ENCODE data around the gene INTS3. TPM values are rescaled to one million over a fixed set of nuclear protein-coding genes. Genes with fewer than 3 reads are reported as not detected.
"Not testable (repeated sequence)": the region's sequence is repeated elsewhere in the genome, so short reads cannot be mapped to it uniquely, and the experiment has no call there.

INTS3 gene
- total RNA-seq, 8 experiments from 2014 or later: 33.0 to 70.4 (median 44.9) TPM

DNA sequence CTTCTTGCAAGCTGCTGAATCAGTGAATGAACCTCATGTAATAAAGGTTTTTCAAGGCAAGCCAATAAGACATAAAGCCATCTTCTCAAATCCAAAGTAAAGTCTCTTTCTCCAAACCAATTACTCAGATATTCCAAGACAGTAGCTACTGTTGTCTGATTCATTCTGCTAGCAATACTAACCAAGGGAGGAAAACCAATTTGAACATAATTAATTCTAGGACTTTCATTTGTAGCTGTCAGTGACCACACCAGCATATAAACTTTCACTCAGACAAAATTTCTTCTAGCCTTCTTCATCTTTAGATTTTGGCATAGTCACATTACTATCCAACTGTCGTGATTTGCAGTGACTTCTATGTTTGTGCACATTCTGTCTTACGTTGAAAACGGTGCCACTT is 10.5 kb upstream of the INTS3 start:
- in situ Hi-C loops (cut with MboI; ENCODE audit: low pct_unique_long_range_greater_than_20kb in 2 of 9, low sequenced_read_pairs in 9 of 9, unreplicated experiment in 9 of 9): no loop called here
- H3K4me1 ChIP-seq (replicated peaks in 1 of 2): no peaks in the 10 kb centered on the region
- WGBS, 10 experiments: 70 to 100% (median 88%) methylated on average over 1 to 3 of the region's 3 CpGs; no CpG with 5 or more reads in 3 of the 10 experiments
- ATAC-seq (replicated peaks in 6 of 8): no peak
- no peak overlapping the region for H3K27ac ChIP-seq
- H3K4me3 ChIP-seq: no peak overlapping the region

DNA sequence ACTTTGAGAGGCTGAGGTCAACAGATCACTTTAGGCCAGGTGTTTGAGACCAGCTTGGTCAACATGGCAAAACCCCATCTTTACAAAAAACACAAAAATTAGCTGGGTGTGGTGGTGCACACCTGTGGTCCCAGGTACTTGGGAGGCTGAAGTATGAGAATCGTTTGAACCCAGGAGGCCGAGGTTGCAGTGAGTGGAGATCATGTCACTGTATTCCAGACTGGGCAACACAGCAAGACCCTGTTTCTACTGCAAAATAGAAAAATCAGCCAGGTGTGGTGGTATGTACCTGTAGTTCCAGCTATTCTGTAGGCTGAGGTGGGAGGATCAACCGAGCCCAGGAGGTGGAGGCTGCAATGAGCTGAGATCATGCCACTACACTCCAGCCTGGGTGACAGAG is 4.2 kb upstream of the INTS3 start:
- no peak for ATAC-seq (replicated peaks in 6 of 8)
- WGBS, 10 experiments: 20 to 100% (median 88%) methylated on average over 1 to 3 of the region's 3 CpGs; no CpG with 5 or more reads in 4 of the 10 experiments
- Histone ChIP-seq H3K27ac (no peak overlapping the region), H3K4me3 (no peak overlapping the region), H3K4me1 (replicated peaks in 1 of 2) (peaks cover 4 to 5% of the 10 kb centered on the region in 2 donors)
- in situ Hi-C loops (cut with MboI; ENCODE audit: low pct_unique_long_range_greater_than_20kb in 2 of 9, low sequenced_read_pairs in 9 of 9, unreplicated experiment in 9 of 9): no loop called here

DNA sequence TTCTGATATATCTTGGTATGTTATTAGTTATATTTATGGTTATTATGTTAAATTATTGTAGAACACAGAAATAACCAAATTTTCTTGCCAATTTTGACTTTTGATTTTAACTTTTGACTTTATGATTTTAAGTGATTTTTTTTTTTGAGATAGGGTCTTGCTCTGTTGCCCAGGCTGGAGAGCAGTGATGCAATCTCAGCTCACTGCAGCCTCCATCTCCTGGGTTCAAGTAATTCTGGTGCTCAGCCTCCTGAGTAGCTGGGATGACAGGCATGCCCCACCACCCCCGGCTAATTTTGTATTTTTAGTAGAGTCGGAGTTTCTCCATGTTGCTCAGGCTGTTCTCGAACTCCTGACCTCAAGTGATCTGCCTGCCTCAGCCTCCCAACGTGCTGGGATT is 3.2 kb upstream of the INTS3 start:
- not testable (repeated sequence) for H3K27ac ChIP-seq; H3K4me3 ChIP-seq; ATAC-seq (replicated peaks in 6 of 8)
- H3K4me1 ChIP-seq (replicated peaks in 1 of 2): peaks cover 12 to 13% of the 10 kb centered on the region in 2 donors
- in situ Hi-C loops (cut with MboI; ENCODE audit: low pct_unique_long_range_greater_than_20kb in 2 of 9, low sequenced_read_pairs in 9 of 9, unreplicated experiment in 9 of 9): loop anchor here in 1 of 9 experiments (25.0 kb wide), 1 partner anchor 212 kb away; no protein-coding TSS in a partner anchor
- WGBS, 10 experiments: 70 to 100% (median 91%) methylated on average over 1 to 4 of the region's 4 CpGs; no CpG with 5 or more reads in 4 of the 10 experiments

DNA sequence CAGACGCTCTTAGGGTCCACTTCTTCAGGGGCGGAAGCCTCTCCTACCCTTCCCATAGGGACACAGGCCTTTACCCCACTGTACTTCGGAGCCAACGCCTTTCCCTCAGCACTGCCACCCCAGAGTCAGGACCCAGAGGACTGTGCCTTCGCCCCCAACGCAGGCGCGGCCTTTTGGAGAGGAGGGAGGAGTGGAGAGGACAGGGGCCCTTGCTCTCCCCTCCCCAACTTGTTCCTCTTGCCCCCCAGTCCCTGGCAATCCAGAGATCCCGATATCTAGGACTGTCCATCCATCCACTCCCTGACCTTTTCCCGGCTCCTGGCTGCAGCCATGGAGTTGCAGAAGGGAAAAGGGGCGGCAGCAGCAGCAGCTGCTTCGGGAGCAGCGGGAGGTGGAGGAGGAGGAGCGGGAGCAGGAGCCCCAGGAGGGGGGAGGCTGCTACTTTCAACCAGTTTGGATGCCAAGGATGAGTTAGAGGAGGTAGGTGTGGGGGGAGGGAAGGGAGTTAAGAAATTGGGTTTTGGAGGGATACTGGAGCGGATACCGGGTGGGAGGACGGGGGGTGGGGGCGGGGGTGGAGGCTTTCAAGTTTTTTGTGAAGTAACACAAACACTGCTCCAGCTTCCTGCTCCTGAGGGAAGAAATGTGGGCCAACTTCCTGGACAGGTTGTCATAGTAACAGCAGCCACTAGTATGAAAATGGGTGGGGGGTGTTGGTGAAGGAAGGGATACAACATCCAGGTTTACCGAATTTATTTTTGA is 636 bp downstream of the INTS3 start:
- 0% methylated on average over 1 to 5 of the region's 19 CpGs; no CpG with 5 or more reads in 3 of the 10 experiments for WGBS, 10 experiments
- Histone ChIP-seq H3K4me3 (peak overlapping the region; percentile 72 to 92 (median 83)), H3K27ac (peak overlapping the region; percentile 95 to 96), H3K4me1 (replicated peaks in 1 of 2) (peaks cover 25% of the 10 kb centered on the region in 2 donors)
- in situ Hi-C loops (cut with MboI; ENCODE audit: low pct_unique_long_range_greater_than_20kb in 2 of 9, low sequenced_read_pairs in 9 of 9, unreplicated experiment in 9 of 9): loop anchor here in 1 of 9 experiments (25.0 kb wide), 1 partner anchor 216 kb away; no protein-coding TSS in a partner anchor
- peak in 6 of 8 experiments; percentile 2 to 15 (median 9) for ATAC-seq (replicated peaks in 6 of 8)

DNA sequence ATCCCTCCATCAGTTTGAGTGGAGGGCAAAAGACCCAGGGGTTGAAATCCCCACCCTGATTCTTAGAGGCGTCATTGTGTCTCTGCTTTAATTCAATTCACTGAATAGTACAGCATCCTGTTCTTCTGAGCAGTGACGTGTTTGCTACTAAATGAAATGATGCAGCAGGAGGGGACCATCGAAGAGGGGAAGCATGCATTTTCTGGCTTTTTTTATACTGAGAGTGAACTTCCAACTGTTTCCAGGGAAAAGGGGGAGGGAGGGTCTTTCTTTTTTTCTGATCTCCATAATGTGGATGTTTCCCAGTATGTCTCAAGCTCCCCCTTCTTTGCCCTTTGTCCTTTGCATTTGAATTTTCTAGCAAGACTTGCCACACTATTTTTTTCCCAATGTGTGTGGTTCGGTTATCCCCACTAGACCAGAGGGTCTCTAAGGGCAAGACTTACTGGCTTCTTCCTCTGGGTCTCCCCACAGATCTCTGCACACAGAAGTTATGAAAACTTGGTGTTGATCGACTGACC is 2.7 kb downstream of the INTS3 start:
- Histone ChIP-seq H3K27ac (no peak overlapping the region), H3K4me3 (no peak overlapping the region), H3K4me1 (replicated peaks in 1 of 2) (peaks cover 37 to 39% of the 10 kb centered on the region in 2 donors)
- no peak for ATAC-seq (replicated peaks in 6 of 8)
- 31 to 100% (median 52%) methylated on average over 1 to 5 of the region's 5 CpGs; no CpG with 5 or more reads in 1 of the 10 experiments for WGBS, 10 experiments
- in situ Hi-C loops (cut with MboI; ENCODE audit: low pct_unique_long_range_greater_than_20kb in 2 of 9, low sequenced_read_pairs in 9 of 9, unreplicated experiment in 9 of 9): loop anchor here in 1 of 9 experiments (25.0 kb wide), 1 partner anchor 218 kb away; no protein-coding TSS in a partner anchor

DNA sequence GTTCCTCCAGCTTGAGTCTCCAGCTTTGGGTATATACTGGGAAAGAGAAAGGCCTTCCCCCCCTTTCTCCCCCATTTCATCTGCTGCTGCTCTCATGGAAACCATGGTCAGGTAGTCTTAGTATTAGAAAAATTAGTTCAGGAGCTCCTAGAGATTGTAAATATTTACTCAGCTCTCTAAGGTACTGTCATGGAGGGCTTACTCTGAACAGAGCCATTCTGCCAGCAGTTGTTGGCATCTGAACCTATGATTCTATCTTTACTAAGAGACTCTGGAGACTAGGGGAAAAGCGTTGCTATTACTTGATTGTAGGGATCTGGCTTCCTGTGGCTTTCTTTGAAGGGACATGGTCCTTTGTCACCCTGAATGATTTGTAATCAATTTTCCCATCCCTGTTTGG is 6.1 kb downstream of the INTS3 start:
- ATAC-seq (replicated peaks in 6 of 8): peak in 1 of 8 experiments; percentile 87
- WGBS, 10 experiments: 29 to 100% (median 60%) methylated on average over 1 of the region's 1 CpG; no CpG with 5 or more reads in 2 of the 10 experiments
- H3K27ac ChIP-seq: peak overlapping the region; percentile 0 to 11
- in situ Hi-C loops (cut with MboI; ENCODE audit: low pct_unique_long_range_greater_than_20kb in 2 of 9, low sequenced_read_pairs in 9 of 9, unreplicated experiment in 9 of 9): loop anchor here in 1 of 9 experiments (25.0 kb wide), 1 partner anchor 222 kb away; no protein-coding TSS in a partner anchor
- peaks cover 32 to 33% of the 10 kb centered on the region in 2 donors for H3K4me1 ChIP-seq (replicated peaks in 1 of 2)
- no peak overlapping the region for H3K4me3 ChIP-seq

DNA sequence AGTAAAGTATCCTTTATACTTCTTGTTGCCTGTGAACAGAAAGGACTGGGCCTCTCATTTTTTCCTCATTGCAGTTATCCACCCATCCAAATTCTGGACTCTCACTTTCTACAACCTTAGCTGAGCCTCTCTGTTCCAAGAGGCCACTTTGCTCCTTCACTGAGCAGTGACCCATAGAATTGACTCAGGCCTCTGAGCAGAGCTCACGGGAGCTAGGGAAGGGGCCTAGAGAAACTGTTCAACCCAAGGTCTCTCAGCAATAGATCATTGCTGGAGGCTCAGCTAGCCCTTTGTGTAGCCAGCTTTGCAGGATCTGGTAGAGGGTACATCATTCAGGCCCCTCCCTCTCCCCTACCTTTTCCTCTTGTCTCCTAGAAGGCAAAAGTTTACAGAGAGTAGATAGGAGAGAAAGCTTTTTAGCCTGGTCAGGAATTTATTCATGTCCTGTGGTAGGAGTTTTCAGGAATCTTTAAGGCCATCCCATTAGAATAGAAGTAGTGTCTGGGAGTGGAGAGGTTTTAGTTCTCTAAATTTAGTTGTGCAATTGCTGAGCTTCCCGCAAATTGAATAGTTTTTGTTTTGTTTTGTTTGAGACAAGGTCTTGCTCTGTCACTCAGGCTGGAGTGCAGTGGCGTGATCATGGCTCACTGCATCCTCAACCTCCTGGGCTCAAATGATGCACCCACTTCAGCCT is 6.7 kb downstream of the INTS3 start:
- in situ Hi-C loops (cut with MboI; ENCODE audit: low pct_unique_long_range_greater_than_20kb in 2 of 9, low sequenced_read_pairs in 9 of 9, unreplicated experiment in 9 of 9): loop anchor here in 1 of 9 experiments (25.0 kb wide), 1 partner anchor 222 kb away; no protein-coding TSS in a partner anchor
- H3K4me1 ChIP-seq (replicated peaks in 1 of 2): peaks cover 26 to 27% of the 10 kb centered on the region in 2 donors

DNA sequence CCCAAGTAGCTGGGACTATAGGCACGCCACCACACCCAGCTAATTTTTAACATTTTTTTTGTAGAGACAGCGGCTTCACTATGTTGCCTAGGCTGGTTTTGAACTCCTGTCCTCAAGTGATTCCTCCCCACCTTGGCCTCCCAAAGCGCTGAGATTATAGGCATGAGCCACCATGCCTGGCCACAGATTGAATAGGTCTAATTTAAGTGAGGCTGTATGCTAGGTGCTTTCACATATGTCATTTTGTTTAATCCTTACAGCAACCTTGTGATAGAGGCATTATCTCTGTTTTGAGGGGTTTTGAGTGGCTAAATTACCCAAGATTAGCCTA is 7.2 kb downstream of the INTS3 start:
- 80 to 100% (median 97%) methylated on average over 1 to 3 of the region's 3 CpGs; no CpG with 5 or more reads in 1 of the 10 experiments for WGBS, 10 experiments
- Histone ChIP-seq H3K4me1 (replicated peaks in 1 of 2) (peaks cover 21 to 22% of the 10 kb centered on the region in 2 donors), H3K27ac (no peak overlapping the region), H3K4me3 (no peak overlapping the region)
- in situ Hi-C loops (cut with MboI; ENCODE audit: low pct_unique_long_range_greater_than_20kb in 2 of 9, low sequenced_read_pairs in 9 of 9, unreplicated experiment in 9 of 9): loop anchor here in 1 of 9 experiments (25.0 kb wide), 1 partner anchor 223 kb away; no protein-coding TSS in a partner anchor
- no peak for ATAC-seq (replicated peaks in 6 of 8)

More for the DNA sequence above, 6.7 kb downstream of the INTS3 start:
- Histone ChIP-seq H3K4me3 (no peak overlapping the region), H3K27ac (peak overlapping the region in 1 of 2 donors; percentile 0)
- peak in 4 of 8 experiments; percentile 31 to 72 (median 44) for ATAC-seq (replicated peaks in 6 of 8)
- 43 to 100% (median 64%) methylated on average over 1 to 3 of the region's 3 CpGs; no CpG with 5 or more reads in 4 of the 10 experiments for WGBS, 10 experiments

DNA sequence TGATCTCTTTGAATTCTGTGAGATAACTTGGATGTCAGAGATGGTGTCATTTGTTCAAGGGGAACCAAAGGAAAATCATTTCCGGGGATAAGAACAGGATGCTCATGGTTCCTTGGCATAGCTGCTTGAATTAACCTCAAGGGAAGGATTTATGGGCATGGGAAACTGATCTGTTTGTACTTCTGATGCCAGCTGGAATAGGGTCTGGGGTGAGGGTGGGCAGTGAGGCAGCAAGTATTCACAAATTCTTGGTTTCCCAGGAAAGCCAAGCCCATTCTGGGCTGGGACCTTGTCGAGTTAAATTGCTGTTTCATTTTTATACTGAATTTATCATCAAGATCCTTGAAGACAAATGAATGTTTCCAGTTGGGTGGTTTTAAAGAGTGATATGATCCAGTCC is 14.1 kb downstream of the INTS3 start:
- H3K4me1 ChIP-seq (replicated peaks in 1 of 2): no peaks in the 10 kb centered on the region
- 20 to 100% (median 71%) methylated on average over 1 to 2 of the region's 2 CpGs; no CpG with 5 or more reads in 2 of the 10 experiments for WGBS, 10 experiments
- no peak for ATAC-seq (replicated peaks in 6 of 8)
- no peak overlapping the region for H3K27ac ChIP-seq
- in situ Hi-C loops (cut with MboI; ENCODE audit: low pct_unique_long_range_greater_than_20kb in 2 of 9, low sequenced_read_pairs in 9 of 9, unreplicated experiment in 9 of 9): loop anchor here in 1 of 9 experiments (25.0 kb wide), 1 partner anchor 230 kb away; no protein-coding TSS in a partner anchor
- H3K4me3 ChIP-seq: no peak overlapping the region

DNA sequence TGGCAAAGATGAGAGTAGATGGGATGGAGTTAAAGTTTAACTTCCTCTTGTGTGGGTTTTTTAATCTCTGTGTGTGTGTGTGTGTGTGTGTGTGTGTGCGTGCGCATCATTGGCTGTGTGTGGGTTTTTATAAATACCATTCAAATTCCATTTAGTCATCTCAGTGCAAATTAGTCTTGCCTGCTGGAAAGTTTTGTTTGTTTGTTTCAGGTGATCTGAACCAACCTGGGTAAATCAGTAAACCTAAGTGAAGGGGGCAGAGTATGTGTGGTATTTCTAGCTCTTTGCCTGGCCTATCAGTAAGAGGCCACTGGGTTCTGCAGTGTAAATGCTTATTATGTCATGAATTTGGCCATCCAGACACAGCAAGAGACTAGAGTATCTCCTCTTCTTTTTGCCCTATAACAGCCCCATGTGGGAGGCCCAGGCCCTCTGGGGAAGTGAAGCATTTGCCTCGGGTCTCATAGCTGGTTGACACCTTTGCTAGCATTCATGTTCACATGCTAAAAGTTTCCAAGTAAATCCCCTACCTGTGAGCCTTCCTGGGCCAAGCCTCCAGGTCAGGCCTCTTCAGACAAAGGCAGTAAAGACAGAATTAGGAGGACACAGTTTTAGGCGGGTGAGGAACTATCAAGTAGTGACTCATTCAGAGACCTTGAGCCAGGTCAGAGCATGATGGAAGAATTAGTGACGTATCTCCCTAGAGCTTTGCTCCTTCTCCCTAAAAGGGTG is 14.7 kb downstream of the INTS3 start:
- in situ Hi-C loops (cut with MboI; ENCODE audit: low pct_unique_long_range_greater_than_20kb in 2 of 9, low sequenced_read_pairs in 9 of 9, unreplicated experiment in 9 of 9): loop anchor here in 1 of 9 experiments (25.0 kb wide), 1 partner anchor 230 kb away; no protein-coding TSS in a partner anchor
- Histone ChIP-seq H3K27ac (no peak overlapping the region), H3K4me3 (no peak overlapping the region), H3K4me1 (replicated peaks in 1 of 2) (no peaks in the 10 kb centered on the region)
- 40 to 100% (median 79%) methylated on average over 1 to 5 of the region's 5 CpGs; no CpG with 5 or more reads in 1 of the 10 experiments for WGBS, 10 experiments
- ATAC-seq (replicated peaks in 6 of 8): peak in 2 of 8 experiments; percentile 50 to 71

DNA sequence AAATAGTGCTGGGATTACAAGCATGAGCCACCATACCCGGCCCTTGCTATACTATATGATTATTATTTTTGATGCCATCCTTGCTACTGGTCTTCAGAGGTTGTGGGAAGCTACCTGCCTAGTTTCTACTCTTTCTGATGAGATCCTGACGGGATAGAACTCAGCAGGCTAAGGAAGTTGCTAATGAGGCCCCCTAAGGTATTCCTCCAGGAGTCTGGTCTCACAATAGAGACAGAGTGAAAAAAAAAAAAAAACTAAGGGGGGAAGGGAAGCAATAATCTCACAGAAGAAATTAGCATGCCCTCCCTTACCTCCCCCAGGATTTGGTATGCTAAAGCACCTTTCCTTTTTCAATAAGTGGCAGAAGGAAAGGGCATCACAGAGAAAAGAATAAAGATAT is 17.6 kb downstream of the INTS3 start:
- H3K4me3 ChIP-seq: no peak overlapping the region
- no peaks in the 10 kb centered on the region for H3K4me1 ChIP-seq (replicated peaks in 1 of 2)
- 57 to 100% (median 90%) methylated on average over 1 to 2 of the region's 2 CpGs for WGBS, 10 experiments
- no peak overlapping the region for H3K27ac ChIP-seq
- ATAC-seq (replicated peaks in 6 of 8): no peak
- in situ Hi-C loops (cut with MboI; ENCODE audit: low pct_unique_long_range_greater_than_20kb in 2 of 9, low sequenced_read_pairs in 9 of 9, unreplicated experiment in 9 of 9): loop anchor here in 1 of 9 experiments (25.0 kb wide), 1 partner anchor 233 kb away; no protein-coding TSS in a partner anchor

DNA sequence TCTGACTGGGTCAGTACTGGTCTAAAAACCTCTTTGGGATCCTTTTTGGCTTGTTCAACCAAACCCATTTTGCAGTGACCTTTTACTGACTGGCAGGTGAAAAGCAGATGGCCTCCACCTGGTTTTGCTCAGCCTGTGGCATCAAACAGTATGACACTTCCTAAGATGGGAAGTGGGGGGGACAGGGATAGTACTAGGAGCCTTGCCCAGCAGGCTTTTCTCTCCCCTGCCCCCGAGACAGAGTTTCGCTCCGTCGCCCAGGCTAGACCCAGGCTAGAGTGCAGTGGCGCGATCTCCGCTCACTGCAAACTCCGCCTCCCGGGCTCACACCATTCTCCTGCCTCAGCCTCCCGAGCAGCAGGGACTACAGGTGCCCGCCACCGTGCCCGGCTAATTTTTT is 18.3 kb downstream of the INTS3 start:
- Histone ChIP-seq H3K27ac (no peak overlapping the region), H3K4me1 (replicated peaks in 1 of 2) (no peaks in the 10 kb centered on the region), H3K4me3 (no peak overlapping the region)
- ATAC-seq (replicated peaks in 6 of 8): no peak
- in situ Hi-C loops (cut with MboI; ENCODE audit: low pct_unique_long_range_greater_than_20kb in 2 of 9, low sequenced_read_pairs in 9 of 9, unreplicated experiment in 9 of 9): loop anchor here in 1 of 9 experiments (25.0 kb wide), 1 partner anchor 234 kb away; no protein-coding TSS in a partner anchor
- WGBS, 10 experiments: 77 to 100% (median 88%) methylated on average over 5 to 7 of the region's 13 CpGs; no CpG with 5 or more reads in 7 of the 10 experiments

All from motor neuron (in vitro differentiated cells).